GM19468 (cell line): Measurements from ENCODE around the gene NMNAT2.

Source experiments
- ATAC-seq: cut with Tn5 transposase; IDR thresholded peaks from one replicate; pipeline ENCODE4 v1.9.1; 2021; ENCODE audit warnings: mild to moderate bottlenecking, moderate library complexity, moderate number of reproducible peaks; ENCODE audit not compliant: unreplicated experiment; ENCODE audit errors: extremely low read depth

The NMNAT2 gene

GRCh38 chr1:183291802-183292514 lies 126.2 kb downstream of the NMNAT2 start:
- ATAC-seq: no peak

- ATAC-seq: no peak
These were observed 126.9 kb downstream of the NMNAT2 start for GRCh38 chr1:183291216-183291762.

GRCh38 chr1:183290628-183291027 lies 127.6 kb downstream of the NMNAT2 start:
- no peak for ATAC-seq

GRCh38 chr1:183289051-183289496 lies 129.1 kb downstream of the NMNAT2 start:
- ATAC-seq: no peak

- no peak for ATAC-seq
These were observed 129.6 kb downstream of the NMNAT2 start for GRCh38 chr1:183288583-183288982.

- no peak for ATAC-seq
These were observed 130.9 kb downstream of the NMNAT2 start for GRCh38 chr1:183287191-183287675.

- ATAC-seq: no peak
These were observed 132.4 kb downstream of the NMNAT2 start for GRCh38 chr1:183285746-183286145.

GRCh38 chr1:183285256-183285655 lies 132.9 kb downstream of the NMNAT2 start:
- ATAC-seq: no peak

- no peak for ATAC-seq
These were observed 134.1 kb downstream of the NMNAT2 start for GRCh38 chr1:183284086-183284485.

GRCh38 chr1:183283286-183283685 lies 134.9 kb downstream of the NMNAT2 start:
- no peak for ATAC-seq

GRCh38 chr1:183282101-183282855 lies 135.9 kb downstream of the NMNAT2 start:
- ATAC-seq: no peak

- ATAC-seq: no peak
These were observed 136.6 kb downstream of the NMNAT2 start for GRCh38 chr1:183281553-183282091.

- no peak for ATAC-seq
These were observed 137.1 kb downstream of the NMNAT2 start for GRCh38 chr1:183281039-183281438.

GRCh38 chr1:183279835-183280234 lies 138.3 kb downstream of the NMNAT2 start:
- ATAC-seq: no peak

- no peak for ATAC-seq
These were observed 139.2 kb downstream of the NMNAT2 start for GRCh38 chr1:183278739-183279591.

GRCh38 chr1:183277821-183278738 lies 140.1 kb downstream of the NMNAT2 start:
- no peak for ATAC-seq

- no peak for ATAC-seq
These were observed 141.6 kb downstream of the NMNAT2 start for GRCh38 chr1:183276386-183277080.

GRCh38 chr1:183275322-183275721 lies 142.9 kb downstream of the NMNAT2 start:
- no peak for ATAC-seq
